Activated CD8-positive, alpha-beta memory T cell treated with anti-CD3 and anti-CD28 coated beads for 1 hour (primary cell): ENCODE measurements around the gene C1orf216.
A peak's percentile ranks its signal among the peaks of the same experiment; 100 is the strongest.
"Not testable (repeated sequence)": the region's sequence is repeated elsewhere in the genome, so short reads cannot be mapped to it uniquely, and the experiment has no call there.

ENCODE experiments used
- DNase-seq, 2 donors: peaks; one replicate each; pipeline ENCODE4 v3.0.0-alpha.2; 2020; ENCODE audit warnings: low read depth in 1 of 2; ENCODE audit errors: extremely low read depth in 1 of 2

C1orf216 gene

GRCh38 chr1:35718492-35719336 lies at the start of gene C1orf216:
TSS of gene C1orf216 (minus strand) at chr1:35718884. CDS start at chr1:35716321, 2,563 bp downstream.
- peak; percentile 26 to 52 for DNase-seq

- DNase-seq: no peak
Measured at GRCh38 chr1:35764283-35764682, 45.6 kb upstream of the C1orf216 start.

- DNase-seq: no peak
Measured at GRCh38 chr1:35763201-35763600, 44.5 kb upstream of the C1orf216 start.

GRCh38 chr1:35762141-35762540 lies 43.5 kb upstream of the C1orf216 start:
- DNase-seq: no peak

GRCh38 chr1:35756064-35756463 lies 37.4 kb upstream of the C1orf216 start:
- DNase-seq: no peak

GRCh38 chr1:35753626-35754260 lies 35.1 kb upstream of the C1orf216 start:
- no peak for DNase-seq

- DNase-seq: no peak
Measured at GRCh38 chr1:35748326-35748725, 29.6 kb upstream of the C1orf216 start.

GRCh38 chr1:35745124-35745730 lies 26.5 kb upstream of the C1orf216 start:
- DNase-seq: no peak

- DNase-seq: no peak
Measured at GRCh38 chr1:35737120-35737519, 18.4 kb upstream of the C1orf216 start.

GRCh38 chr1:35727434-35728040 lies 8.9 kb upstream of the C1orf216 start:
- no peak for DNase-seq

GRCh38 chr1:35726450-35727433 lies 8.1 kb upstream of the C1orf216 start:
- peak in 1 of 2 donors; percentile 28 for DNase-seq

- DNase-seq: no peak
Measured at GRCh38 chr1:35725596-35725995, 6.9 kb upstream of the C1orf216 start.

- no peak for DNase-seq
Measured at GRCh38 chr1:35717911-35718476, 690 bp downstream of the C1orf216 start.

- DNase-seq: peak; percentile 40 to 62
Measured at GRCh38 chr1:35715568-35716002, 3.1 kb downstream of the C1orf216 start.

GRCh38 chr1:35714921-35715567 lies 3.6 kb downstream of the C1orf216 start:
- DNase-seq: no peak

- DNase-seq: not testable (repeated sequence)
Measured at GRCh38 chr1:35711098-35711497, 7.6 kb downstream of the C1orf216 start.

GRCh38 chr1:35708952-35709351 lies 9.7 kb downstream of the C1orf216 start:
- no peak for DNase-seq

GRCh38 chr1:35708441-35708921 lies 10.2 kb downstream of the C1orf216 start:
- DNase-seq: no peak
